Measurements from ENCODE around the gene HECW1. TPM values are rescaled to one million over a fixed set of nuclear protein-coding genes. Genes with fewer than 3 reads are reported as not detected.

The HECW1 gene
- polyA plus RNA-seq, 1 donor (not counting 4 experiments of a cell fraction or from before 2014, with no cell fraction given): not detected

DNA sequence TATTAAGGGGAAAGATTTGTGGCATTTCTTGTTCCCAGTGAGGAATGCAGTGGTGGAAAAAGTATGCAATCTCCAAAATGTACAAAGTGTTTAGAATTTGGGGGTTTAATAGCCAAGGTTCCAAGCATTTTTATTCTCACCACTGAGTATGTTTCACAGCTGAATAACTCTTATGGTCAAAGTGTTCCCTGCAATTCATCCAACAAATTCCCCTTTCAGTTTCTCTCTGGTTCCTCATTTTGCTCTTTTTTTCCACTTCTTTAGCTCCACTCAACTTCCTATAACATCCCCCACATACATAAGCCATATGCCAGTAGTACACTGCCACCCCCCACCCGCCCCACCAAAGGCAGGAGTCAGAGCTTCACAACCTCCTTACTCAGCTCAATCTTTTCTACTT, 4.6 kb downstream of the HECW1 start:
- Histone ChIP-seq H3K27me3 (ENCODE audit: control insufficient read depth, extremely low read depth, insufficient read depth, low read length) (peaks cover 75% of the 10 kb centered on the region), H2AFZ (ENCODE audit: control insufficient read depth, low read length) (no peak overlapping the region), H3K4me1 (ENCODE audit: control insufficient read depth, extremely low read depth, insufficient read depth, low read length) (peaks cover 11% of the 10 kb centered on the region), H4K20me1 (ENCODE audit: control insufficient read depth, extremely low read depth, insufficient read depth, low read length) (no peaks in the 10 kb centered on the region), H3K9me3 (ENCODE audit: control insufficient read depth, low read depth, low read length) (no peaks in the 10 kb centered on the region), H3K4me2 (ENCODE audit: control insufficient read depth, extremely low read depth, insufficient read depth, low read depth, low read length) (no peak overlapping the region), H3K36me3 (ENCODE audit: control insufficient read depth in 2 of 2, extremely low read depth in 1 of 2, insufficient read depth in 2 of 2, low read length in 2 of 2) (no peaks in the 10 kb centered on the region), H3K79me2 (ENCODE audit: control insufficient read depth, insufficient read depth, low read length) (no peaks in the 10 kb centered on the region), H3K27ac (ENCODE audit: control insufficient read depth, insufficient read depth, low read length) (no peak overlapping the region), H3K4me3 (ENCODE audit: control insufficient read depth in 2 of 3, extremely low read depth in 1 of 3, insufficient read depth in 2 of 3, low read depth in 1 of 3, low read length in 3 of 3) (no peak overlapping the region), H3K9ac (ENCODE audit: control insufficient read depth, extremely low read depth, insufficient read depth, low read length) (no peak overlapping the region), H3K9me1 (ENCODE audit: control insufficient read depth, extremely low read depth, insufficient read depth, low read length) (peaks cover 2% of the 10 kb centered on the region)
- no peak for DNase-seq (ENCODE audit: low read depth, low spot score)
- FAIRE-seq: no peak
- dilution Hi-C loops (cut with MboI; ENCODE audit: extremely low pct_ligation_motif_present, low sequenced_read_pairs): no loop called here
- TF ChIP-seq EZH2 (IDR thresholded peaks at IDR 0.05; ENCODE audit: low read length): no peak
- TF ChIP-seq, protein P1, sequence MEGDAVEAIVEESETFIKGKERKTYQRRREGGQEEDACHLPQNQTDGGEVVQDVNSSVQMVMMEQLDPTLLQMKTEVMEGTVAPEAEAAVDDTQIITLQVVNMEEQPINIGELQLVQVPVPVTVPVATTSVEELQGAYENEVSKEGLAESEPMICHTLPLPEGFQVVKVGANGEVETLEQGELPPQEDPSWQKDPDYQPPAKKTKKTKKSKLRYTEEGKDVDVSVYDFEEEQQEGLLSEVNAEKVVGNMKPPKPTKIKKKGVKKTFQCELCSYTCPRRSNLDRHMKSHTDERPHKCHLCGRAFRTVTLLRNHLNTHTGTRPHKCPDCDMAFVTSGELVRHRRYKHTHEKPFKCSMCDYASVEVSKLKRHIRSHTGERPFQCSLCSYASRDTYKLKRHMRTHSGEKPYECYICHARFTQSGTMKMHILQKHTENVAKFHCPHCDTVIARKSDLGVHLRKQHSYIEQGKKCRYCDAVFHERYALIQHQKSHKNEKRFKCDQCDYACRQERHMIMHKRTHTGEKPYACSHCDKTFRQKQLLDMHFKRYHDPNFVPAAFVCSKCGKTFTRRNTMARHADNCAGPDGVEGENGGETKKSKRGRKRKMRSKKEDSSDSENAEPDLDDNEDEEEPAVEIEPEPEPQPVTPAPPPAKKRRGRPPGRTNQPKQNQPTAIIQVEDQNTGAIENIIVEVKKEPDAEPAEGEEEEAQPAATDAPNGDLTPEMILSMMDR (optimal IDR thresholded peaks at IDR 0.05 in 1 of 3, IDR thresholded peaks at IDR 0.05 in 1 of 3, conservative IDR thresholded peaks at IDR 0.05 in 1 of 3; ENCODE audit: extremely low read depth in 1 of 3, insufficient read depth in 2 of 3, low read length in 3 of 3): no peak

DNA sequence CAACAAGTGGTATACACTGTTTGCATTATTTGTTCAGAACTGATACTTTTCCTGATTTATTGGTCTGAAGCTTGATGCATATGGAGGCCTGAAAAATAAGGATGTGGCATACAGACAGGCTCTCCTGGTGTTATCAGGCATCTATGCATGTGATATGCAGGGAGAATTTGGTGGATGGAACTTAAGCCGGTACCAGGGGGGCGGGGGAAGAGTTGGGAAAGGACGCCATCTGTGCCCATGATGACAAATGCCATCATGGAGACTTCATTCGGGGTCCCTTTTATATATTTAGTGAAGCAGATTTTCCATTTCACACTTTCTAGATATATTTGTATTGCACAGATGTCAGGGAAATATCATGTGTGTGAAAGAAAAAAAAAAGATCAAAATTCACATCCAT, 5.4 kb downstream of the HECW1 start:
- Histone ChIP-seq H3K9me3 (ENCODE audit: control insufficient read depth, low read depth, low read length) (no peaks in the 10 kb centered on the region), H3K9ac (ENCODE audit: control insufficient read depth, extremely low read depth, insufficient read depth, low read length) (no peak overlapping the region), H3K79me2 (ENCODE audit: control insufficient read depth, insufficient read depth, low read length) (no peaks in the 10 kb centered on the region), H3K27me3 (ENCODE audit: control insufficient read depth, extremely low read depth, insufficient read depth, low read length) (peaks cover 67% of the 10 kb centered on the region), H3K36me3 (ENCODE audit: control insufficient read depth in 2 of 2, extremely low read depth in 1 of 2, insufficient read depth in 2 of 2, low read length in 2 of 2) (no peaks in the 10 kb centered on the region), H3K4me3 (ENCODE audit: control insufficient read depth in 2 of 3, extremely low read depth in 1 of 3, insufficient read depth in 2 of 3, low read depth in 1 of 3, low read length in 3 of 3) (no peak overlapping the region), H3K4me1 (ENCODE audit: control insufficient read depth, extremely low read depth, insufficient read depth, low read length) (peaks cover 11% of the 10 kb centered on the region), H2AFZ (ENCODE audit: control insufficient read depth, low read length) (no peak overlapping the region), H3K4me2 (ENCODE audit: control insufficient read depth, extremely low read depth, insufficient read depth, low read depth, low read length) (no peak overlapping the region), H4K20me1 (ENCODE audit: control insufficient read depth, extremely low read depth, insufficient read depth, low read length) (no peaks in the 10 kb centered on the region), H3K27ac (ENCODE audit: control insufficient read depth, insufficient read depth, low read length) (no peak overlapping the region), H3K9me1 (ENCODE audit: control insufficient read depth, extremely low read depth, insufficient read depth, low read length) (peaks cover 2% of the 10 kb centered on the region)
- TF ChIP-seq, protein P1 (optimal IDR thresholded peaks at IDR 0.05 in 1 of 3, IDR thresholded peaks at IDR 0.05 in 1 of 3, conservative IDR thresholded peaks at IDR 0.05 in 1 of 3; ENCODE audit: extremely low read depth in 1 of 3, insufficient read depth in 2 of 3, low read length in 3 of 3): no peak
- no peak for TF ChIP-seq EZH2 (IDR thresholded peaks at IDR 0.05; ENCODE audit: low read length)
- FAIRE-seq (no peak), DNase-seq (ENCODE audit: low read depth, low spot score) (no peak)
- dilution Hi-C loops (cut with MboI; ENCODE audit: extremely low pct_ligation_motif_present, low sequenced_read_pairs): no loop called here

Data from keratinocyte (primary cell).